Colonic mucosa (tissue), 4 donors: ENCODE results near the gene IMPDH2. TPM values are rescaled to one million over a fixed set of nuclear protein-coding genes. Genes with fewer than 3 reads are reported as not detected.

Experiments used
- DNase-seq: peaks from one replicate; pipeline ENCODE4 v3.0.0-alpha.2; 2020
- H3K27ac ChIP-seq: fragments of 200-600 bp; one replicate; pipeline ENCODE4 v1.8.0; 2021
- H3K27me3 ChIP-seq: fragments of 200-600 bp; one replicate; pipeline ENCODE4 v1.8.0; 2021
- H3K36me3 ChIP-seq: fragments of 200-600 bp; one replicate; pipeline ENCODE4 v1.8.0; 2021
- H3K4me1 ChIP-seq: fragments of 200-600 bp; one replicate; pipeline ENCODE4 v1.8.0; 2021; ENCODE audit warnings: mild to moderate bottlenecking
- H3K4me3 ChIP-seq: fragments of 200-600 bp; one replicate; pipeline ENCODE4 v1.8.0; 2021
- H3K9ac ChIP-seq, 2 donors: one replicate each; pipeline ENCODE4 v1.7.0; 2013; ENCODE audit warnings: control low read depth in 2 of 2, low read depth in 2 of 2, low read length in 2 of 2
- H3K9me3 ChIP-seq: fragments of 200-600 bp; one replicate; pipeline ENCODE4 v1.8.0; 2021
- intact Hi-C: fragments of 100-400 bp; cut with DNase I; formaldehyde crosslinking; loops from one replicate; pipeline ENCODE4 v1.14.1; 2022
- total RNA-seq, 2 donors: library from RNA; stranded (reverse); fragmentation: NEBNext Ultra II Directional in 1 of 2; extraction: Animal tissue kit (Norgen Biotek cat#: 25700) in 1 of 2; gene quantifications; one replicate each; pipeline ENCODE4 v1.2.1, GENCODE V29; 2021
- TF ChIP-seq, protein P1 (sequence below): fragments of 200-600 bp; IDR thresholded peaks from one replicate; pipeline ENCODE4 v1.8.0; 2022; ENCODE audit warnings: antibody characterized with exemption, mild to moderate bottlenecking
- donor health status: healthy.
- donor health status: DM: no; HTN: no; CAD: no.
- donor health status: DM: no; HTN: no; CAD: no.

Gene IMPDH2
- total RNA-seq, 2 donors from 2014 or later, result 126 to 249 TPM

DNA sequence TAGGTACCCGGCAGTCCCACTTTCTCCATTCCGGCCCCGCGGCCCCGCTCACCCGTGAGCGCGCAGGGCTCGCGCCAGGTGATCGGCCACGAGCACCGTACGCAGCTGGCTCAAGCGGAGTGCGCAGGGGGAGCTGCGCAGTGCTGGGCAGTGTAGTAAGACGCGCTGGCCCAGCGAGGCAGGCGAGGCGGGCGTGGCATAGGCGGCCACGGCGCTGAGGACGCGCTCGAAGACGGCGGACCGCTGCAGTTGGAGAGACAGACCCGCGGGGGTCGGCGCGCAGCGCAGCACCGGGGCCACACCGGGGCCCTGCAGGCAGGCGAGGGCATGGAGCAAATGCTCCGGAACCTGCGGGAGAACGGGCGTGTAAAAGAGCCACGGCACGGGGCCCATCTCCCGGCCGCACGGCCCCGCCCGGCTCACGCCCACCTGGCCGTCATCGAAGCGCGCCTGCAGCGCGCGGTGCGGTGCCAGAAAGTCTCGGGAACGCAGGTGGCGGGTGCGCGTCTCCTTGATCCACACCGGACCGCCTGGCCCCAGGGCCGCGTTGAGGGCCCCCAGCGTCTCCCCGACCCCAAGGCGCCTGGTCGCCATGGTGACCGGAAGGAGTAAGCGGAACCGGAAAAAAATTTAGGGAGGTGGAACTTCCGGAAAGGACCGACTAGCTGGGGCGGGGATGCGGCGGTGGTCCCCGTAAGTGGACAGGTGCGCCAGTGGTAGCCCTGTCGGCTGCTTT lies 11.1 kb downstream of the IMPDH2 start, which contains the start of gene DALRD3:
TSS of gene DALRD3 (minus strand) at position 610 of the 736 bp plus-strand sequence. CDS start at position 594, 16 bp downstream.
- Histone ChIP-seq H3K27me3 (no peaks in the 10 kb centered on the region), H3K4me1 (peaks cover 17% of the 10 kb centered on the region), H3K9ac (peak within 1 kb of the TSS; percentile 76), H3K9me3 (no peaks in the 10 kb centered on the region), H3K36me3 (peaks cover 10% of the 10 kb centered on the region), H3K4me3 (peak within 1 kb of the TSS; percentile 98), H3K27ac (peak within 1 kb of the TSS; percentile 100)
- intact Hi-C loops, result no loop called here
- TF ChIP-seq, protein P1, sequence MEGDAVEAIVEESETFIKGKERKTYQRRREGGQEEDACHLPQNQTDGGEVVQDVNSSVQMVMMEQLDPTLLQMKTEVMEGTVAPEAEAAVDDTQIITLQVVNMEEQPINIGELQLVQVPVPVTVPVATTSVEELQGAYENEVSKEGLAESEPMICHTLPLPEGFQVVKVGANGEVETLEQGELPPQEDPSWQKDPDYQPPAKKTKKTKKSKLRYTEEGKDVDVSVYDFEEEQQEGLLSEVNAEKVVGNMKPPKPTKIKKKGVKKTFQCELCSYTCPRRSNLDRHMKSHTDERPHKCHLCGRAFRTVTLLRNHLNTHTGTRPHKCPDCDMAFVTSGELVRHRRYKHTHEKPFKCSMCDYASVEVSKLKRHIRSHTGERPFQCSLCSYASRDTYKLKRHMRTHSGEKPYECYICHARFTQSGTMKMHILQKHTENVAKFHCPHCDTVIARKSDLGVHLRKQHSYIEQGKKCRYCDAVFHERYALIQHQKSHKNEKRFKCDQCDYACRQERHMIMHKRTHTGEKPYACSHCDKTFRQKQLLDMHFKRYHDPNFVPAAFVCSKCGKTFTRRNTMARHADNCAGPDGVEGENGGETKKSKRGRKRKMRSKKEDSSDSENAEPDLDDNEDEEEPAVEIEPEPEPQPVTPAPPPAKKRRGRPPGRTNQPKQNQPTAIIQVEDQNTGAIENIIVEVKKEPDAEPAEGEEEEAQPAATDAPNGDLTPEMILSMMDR, result no peak
- peak; percentile 84 for DNase-seq

DNA sequence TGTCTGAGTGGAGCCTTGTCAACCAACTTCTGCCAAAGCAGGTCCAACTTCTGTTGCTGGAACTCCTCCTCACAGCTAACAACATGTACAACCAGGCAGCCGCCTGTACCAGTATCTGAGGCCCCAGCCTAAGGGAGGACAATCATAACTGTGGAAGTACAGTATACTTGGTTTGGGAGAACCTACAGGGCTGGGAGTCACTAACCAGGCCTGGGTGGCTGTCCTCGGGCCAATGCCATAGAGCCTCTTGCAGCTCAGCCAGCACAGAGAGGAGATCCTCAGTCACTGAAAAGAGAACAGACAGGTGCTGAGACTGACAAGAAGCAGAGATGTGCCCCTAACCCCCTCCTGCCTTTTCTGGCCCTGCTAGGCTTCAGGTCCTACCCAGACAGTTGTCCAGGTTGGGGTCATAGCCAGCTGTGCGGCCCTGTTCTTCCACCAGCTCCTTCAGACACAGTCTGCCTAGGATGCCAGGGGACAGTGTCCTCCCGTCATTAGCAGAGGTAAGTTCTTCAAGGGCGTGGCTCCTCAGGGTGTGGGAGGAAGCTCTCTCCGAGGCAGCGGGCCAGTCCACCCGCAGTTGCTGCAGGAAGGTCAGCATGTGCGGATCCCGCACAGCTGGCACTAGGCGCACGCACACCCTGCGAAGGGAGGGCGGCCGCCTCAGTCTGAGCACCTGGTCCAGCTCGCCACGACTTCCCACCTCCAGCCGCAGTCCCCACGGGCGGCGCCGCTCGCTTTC lies 11.8 kb downstream of the IMPDH2 start:
- peaks cover 10% of the 10 kb centered on the region for H3K36me3 ChIP-seq
- TF ChIP-seq, protein P1, result no peak
- DNase-seq, result peak; percentile 75
- intact Hi-C loops, result no loop called here
- H3K27me3 ChIP-seq, result no peaks in the 10 kb centered on the region
- H3K9ac ChIP-seq, result peak overlapping the region; percentile 76
- H3K4me1 ChIP-seq, result peaks cover 12% of the 10 kb centered on the region
- H3K9me3 ChIP-seq, result no peaks in the 10 kb centered on the region
- H3K4me3 ChIP-seq, result peak overlapping the region; percentile 98
- H3K27ac ChIP-seq, result peak overlapping the region; percentile 100

DNA sequence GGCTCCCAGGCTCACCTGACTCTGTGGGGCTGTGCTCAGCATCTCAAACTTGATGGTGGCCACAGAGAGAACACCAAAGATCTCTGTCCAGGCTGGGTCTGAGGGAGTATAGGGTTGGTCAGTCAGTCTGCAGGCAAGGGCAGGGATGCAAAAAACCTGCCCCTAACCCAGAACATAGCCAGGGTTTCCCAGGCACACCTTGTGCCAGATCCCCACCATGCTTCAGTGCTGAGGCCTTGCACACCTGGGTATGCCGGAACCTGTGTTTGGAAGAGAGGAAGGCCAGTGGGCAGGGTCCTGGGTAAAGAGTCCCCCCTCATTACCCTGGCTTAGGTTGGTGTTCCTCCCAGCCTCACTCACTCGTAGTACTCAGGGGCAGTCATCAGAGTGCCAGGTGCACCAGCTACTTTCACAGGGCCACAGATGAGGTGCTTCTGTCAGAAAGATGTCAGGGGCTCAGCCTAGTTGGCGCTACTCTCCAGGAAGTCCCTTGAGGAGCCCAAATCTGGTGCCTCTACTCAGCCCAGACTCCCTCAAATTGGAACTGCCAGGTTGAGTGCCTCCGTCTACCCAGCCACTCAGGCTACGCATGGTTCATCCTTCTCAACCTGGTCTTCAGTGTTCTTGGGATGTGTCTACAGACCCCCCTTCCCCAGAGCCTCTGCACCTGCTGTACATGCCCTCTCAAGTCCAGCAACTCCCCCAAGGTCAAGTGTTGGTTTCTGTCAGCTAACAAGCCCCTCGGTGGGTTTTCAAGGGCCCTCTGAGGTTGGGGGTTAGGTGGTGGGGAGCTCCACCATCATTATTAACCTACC lies 12.6 kb downstream of the IMPDH2 start:
- Histone ChIP-seq H3K9ac (no peak overlapping the region), H3K36me3 (peaks cover 10% of the 10 kb centered on the region), H3K27ac (no peak overlapping the region), H3K4me1 (peaks cover 12% of the 10 kb centered on the region), H3K9me3 (no peaks in the 10 kb centered on the region), H3K4me3 (no peak overlapping the region), H3K27me3 (no peaks in the 10 kb centered on the region)
- intact Hi-C loops, result no loop called here
- no peak for DNase-seq
- TF ChIP-seq, protein P1, result no peak

DNA sequence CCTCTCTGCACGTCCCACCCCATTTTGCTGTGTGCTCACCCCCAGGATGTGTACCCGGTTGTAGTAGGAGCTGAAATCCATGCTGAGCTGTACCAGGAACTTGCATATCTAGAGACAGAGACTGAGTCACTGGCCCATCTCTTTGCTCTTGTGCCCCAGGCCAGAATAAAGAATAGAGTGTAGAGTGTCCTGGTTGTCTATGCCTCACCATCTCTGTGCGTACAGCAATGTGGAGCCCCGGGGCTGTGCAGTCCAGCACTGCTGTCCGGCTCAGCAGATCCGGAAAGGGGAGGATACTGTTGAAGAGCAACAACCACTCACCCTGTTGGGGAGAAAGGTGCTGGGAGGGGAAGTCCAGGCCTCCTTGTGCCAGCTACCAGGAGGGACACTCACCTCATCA lies 13.4 kb downstream of the IMPDH2 start:
- no peak overlapping the region for H3K9ac ChIP-seq
- H3K36me3 ChIP-seq, result peaks cover 10% of the 10 kb centered on the region
- no peak overlapping the region for H3K4me3 ChIP-seq
- no peak overlapping the region for H3K27ac ChIP-seq
- H3K27me3 ChIP-seq, result no peaks in the 10 kb centered on the region
- TF ChIP-seq, protein P1, result no peak
- DNase-seq, result no peak
- intact Hi-C loops, result no loop called here
- no peaks in the 10 kb centered on the region for H3K9me3 ChIP-seq
- peaks cover 12% of the 10 kb centered on the region for H3K4me1 ChIP-seq

DNA sequence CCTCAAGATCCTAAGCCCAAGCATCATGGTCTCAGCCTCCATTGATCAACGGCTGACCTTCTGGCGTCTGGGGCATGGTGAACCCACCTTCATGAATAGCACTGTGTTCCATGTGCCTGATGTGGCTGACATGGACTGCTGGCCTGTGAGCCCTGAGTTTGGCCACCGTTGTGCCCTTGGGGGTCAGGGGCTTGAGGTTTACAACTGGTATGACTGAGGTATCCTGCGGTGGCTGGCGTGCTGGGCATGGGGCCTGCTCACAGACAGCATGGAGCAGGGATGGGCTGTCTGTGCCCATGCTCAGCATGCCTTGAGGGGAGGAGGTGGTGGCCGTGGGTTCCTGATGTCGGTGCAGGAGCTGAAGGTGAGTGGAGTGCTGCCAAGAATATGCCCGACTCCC lies 14.1 kb downstream of the IMPDH2 start:
- DNase-seq, result no peak
- H3K36me3 ChIP-seq, result peaks cover 10% of the 10 kb centered on the region
- H3K4me1 ChIP-seq, result peaks cover 12% of the 10 kb centered on the region
- no peak overlapping the region for H3K27ac ChIP-seq
- H3K9ac ChIP-seq, result no peak overlapping the region
- intact Hi-C loops, result no loop called here
- H3K4me3 ChIP-seq, result no peak overlapping the region
- no peaks in the 10 kb centered on the region for H3K9me3 ChIP-seq
- TF ChIP-seq, protein P1, result no peak
- no peaks in the 10 kb centered on the region for H3K27me3 ChIP-seq
